ENCODE measurements around the gene MAGI3. TPM values are rescaled to one million over a fixed set of nuclear protein-coding genes. Genes with fewer than 3 reads are reported as not detected.
"Not testable (repeated sequence)": the region's sequence is repeated elsewhere in the genome, so short reads cannot be mapped to it uniquely, and the experiment has no call there.

Gene MAGI3
- total and polyA plus RNA-seq, 12 donors = 3.3 to 17.6 (median 11.8) TPM

DNA sequence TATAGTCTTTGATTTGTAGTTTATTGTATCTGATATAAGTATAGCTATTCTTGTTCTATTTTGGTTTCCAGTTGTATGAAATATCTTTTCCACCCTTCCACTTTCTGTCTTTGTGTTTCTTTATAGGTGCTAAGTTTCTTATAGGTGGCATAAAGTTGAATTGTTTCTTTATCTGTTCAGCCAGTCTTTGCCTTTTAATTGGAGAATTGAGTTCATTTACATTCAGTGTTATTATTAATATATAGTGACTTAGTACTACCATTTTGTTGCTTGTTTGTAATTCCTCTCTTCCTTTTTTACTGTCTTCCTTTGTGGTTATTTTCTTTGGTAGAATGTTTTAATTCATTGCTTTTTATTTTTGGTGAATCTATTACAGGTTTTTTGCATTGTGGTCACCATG lies 77.7 kb downstream of the MAGI3 start:
- H3K4me3 ChIP-seq = no peak overlapping the region
- no peak overlapping the region for H3K27ac ChIP-seq
- no peak for DNase-seq
- TF ChIP-seq, protein P1, sequence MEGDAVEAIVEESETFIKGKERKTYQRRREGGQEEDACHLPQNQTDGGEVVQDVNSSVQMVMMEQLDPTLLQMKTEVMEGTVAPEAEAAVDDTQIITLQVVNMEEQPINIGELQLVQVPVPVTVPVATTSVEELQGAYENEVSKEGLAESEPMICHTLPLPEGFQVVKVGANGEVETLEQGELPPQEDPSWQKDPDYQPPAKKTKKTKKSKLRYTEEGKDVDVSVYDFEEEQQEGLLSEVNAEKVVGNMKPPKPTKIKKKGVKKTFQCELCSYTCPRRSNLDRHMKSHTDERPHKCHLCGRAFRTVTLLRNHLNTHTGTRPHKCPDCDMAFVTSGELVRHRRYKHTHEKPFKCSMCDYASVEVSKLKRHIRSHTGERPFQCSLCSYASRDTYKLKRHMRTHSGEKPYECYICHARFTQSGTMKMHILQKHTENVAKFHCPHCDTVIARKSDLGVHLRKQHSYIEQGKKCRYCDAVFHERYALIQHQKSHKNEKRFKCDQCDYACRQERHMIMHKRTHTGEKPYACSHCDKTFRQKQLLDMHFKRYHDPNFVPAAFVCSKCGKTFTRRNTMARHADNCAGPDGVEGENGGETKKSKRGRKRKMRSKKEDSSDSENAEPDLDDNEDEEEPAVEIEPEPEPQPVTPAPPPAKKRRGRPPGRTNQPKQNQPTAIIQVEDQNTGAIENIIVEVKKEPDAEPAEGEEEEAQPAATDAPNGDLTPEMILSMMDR (IDR thresholded peaks at IDR 0.05) = no peak
- no peak for TF ChIP-seq POLR2A (IDR thresholded peaks at IDR 0.05)
- no peaks in the 10 kb centered on the region for H3K9me3 ChIP-seq (replicated peaks in 1 of 3)
- no peaks in the 10 kb centered on the region for H3K36me3 ChIP-seq (replicated peaks in 1 of 2)
- no peaks in the 10 kb centered on the region for H3K4me1 ChIP-seq (replicated peaks in 1 of 2)
- intact Hi-C loops (cut with DNase I) = no loop called here
- no peaks in the 10 kb centered on the region for H3K27me3 ChIP-seq

DNA sequence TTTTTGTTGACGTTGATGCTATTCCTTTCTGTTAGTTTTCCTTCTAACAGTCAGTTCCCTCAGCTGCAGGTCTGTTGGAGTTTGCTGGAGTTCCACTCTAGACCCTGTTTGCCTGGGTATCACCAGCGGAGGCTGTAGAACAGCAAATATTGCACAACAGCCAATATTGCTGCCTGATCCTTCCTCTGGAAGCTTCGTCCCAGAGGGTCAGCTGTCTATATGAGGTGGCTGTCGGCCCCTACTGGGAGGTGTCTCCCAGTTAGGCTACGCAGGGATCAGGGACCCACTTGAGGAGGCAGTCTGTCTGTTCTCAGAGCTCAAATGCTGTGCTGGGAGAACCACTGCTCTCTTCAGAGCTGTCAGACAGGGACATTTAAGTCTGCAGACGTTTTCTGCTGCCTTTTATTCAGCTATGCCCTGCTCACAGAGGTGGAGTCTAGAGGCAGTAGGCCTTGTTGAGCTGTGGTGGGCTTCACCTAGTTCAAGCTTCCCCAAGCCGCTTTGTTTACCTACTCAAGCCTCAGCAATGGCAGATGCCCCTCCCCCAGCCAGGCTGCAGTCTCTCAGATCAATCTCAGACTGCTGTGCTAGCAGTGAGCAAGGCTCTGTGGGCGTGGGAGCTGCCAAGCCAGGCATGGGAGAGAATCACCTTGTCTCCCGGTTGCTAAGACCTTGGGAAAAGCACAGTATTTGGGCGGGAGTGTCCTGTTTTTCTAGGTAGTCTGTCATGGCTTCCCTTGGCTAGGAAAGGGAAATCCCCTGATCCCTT lies 88.3 kb downstream of the MAGI3 start:
- H3K9me3 ChIP-seq (replicated peaks in 1 of 3) = peaks cover 0 to 24% (median 10%) of the 10 kb centered on the region in 3 donors
- WGBS, 4 donors = 92 to 100% (median 93%) methylated on average over 4 to 10 of the region's 10 CpGs
- H3K27me3 ChIP-seq; H3K4me3 ChIP-seq; DNase-seq; intact Hi-C loops (cut with DNase I); H3K27ac ChIP-seq; H3K36me3 ChIP-seq (replicated peaks in 1 of 2); H3K4me1 ChIP-seq (replicated peaks in 1 of 2): not testable (repeated sequence)

DNA sequence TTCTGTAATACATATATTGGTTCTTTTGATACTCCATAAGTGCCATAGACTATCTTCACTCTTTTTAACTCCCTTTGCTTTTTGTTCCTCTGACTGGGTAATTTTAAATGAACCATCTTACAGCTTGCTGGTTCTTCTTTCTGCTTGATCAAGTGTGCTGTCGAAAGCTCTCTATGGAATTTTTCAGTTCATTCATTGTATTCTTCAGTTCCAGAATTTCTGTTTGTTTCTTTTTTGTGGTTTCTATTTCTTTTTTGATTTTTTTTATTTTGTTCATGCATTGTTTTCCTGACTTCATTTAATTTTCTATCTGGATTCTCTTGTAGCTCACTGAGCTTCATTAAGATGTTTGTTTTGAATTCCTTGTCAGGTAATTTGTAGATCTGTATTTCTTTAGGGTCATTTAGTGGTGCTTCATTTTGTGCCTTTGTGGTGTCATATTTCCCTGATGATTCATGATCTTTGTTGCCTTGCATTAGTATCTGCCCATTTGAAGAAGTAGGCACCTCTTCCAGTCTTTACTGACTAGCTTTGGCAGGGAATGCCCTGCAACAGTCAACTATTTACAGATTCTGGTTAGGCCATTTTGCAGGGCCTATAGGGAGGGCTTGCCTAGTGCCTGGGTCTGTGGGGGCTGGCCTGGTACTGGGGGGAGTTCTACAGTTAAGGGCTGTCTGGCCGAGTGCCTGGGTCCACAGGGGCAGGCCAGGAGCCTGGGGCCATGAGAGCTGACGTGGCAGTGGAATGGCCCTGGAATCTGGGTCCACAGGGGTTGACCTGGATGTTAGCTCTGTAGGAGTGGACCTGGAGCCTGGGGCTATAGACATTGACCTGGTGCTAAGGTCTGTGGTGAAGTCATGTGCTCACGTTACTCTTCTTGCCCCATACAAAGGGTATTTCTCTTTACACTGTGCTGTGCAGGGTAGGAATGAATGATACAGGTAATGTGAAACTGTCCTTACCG lies 89.7 kb downstream of the MAGI3 start:
- DNase-seq = no peak
- Histone ChIP-seq H3K27me3 (no peaks in the 10 kb centered on the region), H3K4me1 (replicated peaks in 1 of 2) (no peaks in the 10 kb centered on the region), H3K36me3 (replicated peaks in 1 of 2) (no peaks in the 10 kb centered on the region), H3K4me3 (no peak overlapping the region), H3K27ac (no peak overlapping the region), H3K9me3 (replicated peaks in 1 of 3) (peaks cover 0 to 24% (median 10%) of the 10 kb centered on the region in 3 donors)
- 88 to 98% (median 94%) methylated on average over 3 to 5 of the region's 5 CpGs for WGBS, 4 donors
- TF ChIP-seq POLR2A (IDR thresholded peaks at IDR 0.05) = no peak
- TF ChIP-seq, protein P1 (IDR thresholded peaks at IDR 0.05) = no peak
- intact Hi-C loops (cut with DNase I) = no loop called here

DNA sequence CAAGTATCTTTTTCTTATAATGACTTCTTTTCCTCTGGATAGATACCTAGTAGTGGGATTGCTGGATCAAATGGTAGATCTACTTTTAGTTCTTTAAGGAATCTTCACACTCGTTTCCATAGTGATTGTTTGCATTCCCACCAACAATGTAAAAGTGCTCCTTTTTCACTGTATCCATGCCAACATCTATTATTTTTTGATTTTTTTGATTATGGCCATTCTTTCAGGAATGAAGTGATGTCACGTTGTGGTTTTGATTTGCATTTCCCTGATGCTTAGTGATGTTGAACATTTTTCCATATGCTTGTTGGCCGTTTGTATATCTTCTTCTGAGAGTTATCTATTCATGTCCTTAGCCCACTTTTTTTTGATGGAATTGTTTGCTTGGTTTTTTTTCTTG lies 94.8 kb downstream of the MAGI3 start:
- H3K4me1 ChIP-seq (replicated peaks in 1 of 2); H3K36me3 ChIP-seq (replicated peaks in 1 of 2); DNase-seq; H3K4me3 ChIP-seq; intact Hi-C loops (cut with DNase I); H3K9me3 ChIP-seq (replicated peaks in 1 of 3); H3K27ac ChIP-seq; H3K27me3 ChIP-seq: not testable (repeated sequence)
- WGBS, 4 donors = 89 to 96% (median 91%) methylated on average over 3 of the region's 3 CpGs

DNA sequence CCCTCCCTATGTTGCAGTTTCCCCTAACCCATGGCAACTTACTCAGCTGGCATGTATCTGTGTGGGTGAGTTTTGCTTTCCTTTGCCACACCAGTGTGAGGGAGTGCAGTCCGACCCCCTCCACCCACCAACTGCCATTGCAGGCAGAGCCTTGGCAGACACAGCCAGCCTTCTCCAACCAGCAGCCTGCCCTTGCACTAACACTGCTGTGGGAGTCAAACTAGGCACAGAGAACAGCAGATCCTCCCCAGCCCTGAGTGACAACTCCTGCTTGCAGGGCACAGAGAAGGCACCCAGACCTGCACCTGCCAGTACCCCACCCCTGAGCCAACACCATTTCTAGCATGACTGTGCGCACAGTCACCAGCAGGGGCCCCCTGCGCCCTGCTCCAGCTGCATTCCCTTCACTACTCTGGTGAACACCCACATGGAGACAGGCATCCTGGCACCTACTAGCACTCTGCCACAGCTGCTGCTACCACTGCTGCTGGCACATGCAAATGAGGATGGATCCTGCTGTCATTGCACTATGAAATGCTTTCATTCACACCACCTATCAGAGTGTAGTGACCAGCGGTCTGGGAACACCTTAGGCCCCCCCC lies 98.4 kb downstream of the MAGI3 start:
- no peak for DNase-seq
- H3K36me3 ChIP-seq (replicated peaks in 1 of 2) = no peaks in the 10 kb centered on the region
- 85 to 86% (median 86%) methylated on average over 4 of the region's 4 CpGs for WGBS, 4 donors
- TF ChIP-seq, protein P1 (IDR thresholded peaks at IDR 0.05) = no peak
- no peak for TF ChIP-seq POLR2A (IDR thresholded peaks at IDR 0.05)
- no peaks in the 10 kb centered on the region for H3K27me3 ChIP-seq
- H3K9me3 ChIP-seq (replicated peaks in 1 of 3) = peaks cover 0 to 3% (median 0%) of the 10 kb centered on the region in 3 donors
- H3K27ac ChIP-seq = no peak overlapping the region
- no peak overlapping the region for H3K4me3 ChIP-seq
- intact Hi-C loops (cut with DNase I) = no loop called here
- H3K4me1 ChIP-seq (replicated peaks in 1 of 2) = no peaks in the 10 kb centered on the region

Measured in adrenal gland (tissue), 12 donors.